Measurements from ENCODE around the gene LILRA5. TPM values are rescaled to one million over a fixed set of nuclear protein-coding genes. Genes with fewer than 3 reads are reported as not detected.
"Not testable (repeated sequence)": the region's sequence is repeated elsewhere in the genome, so short reads cannot be mapped to it uniquely, and the experiment has no call there.

The LILRA5 gene
- polyA plus RNA-seq, 3 donors, result 0.23 to 0.62 (median 0.31) TPM

GRCh38 chr19:54335164-54335563 lies 22.2 kb upstream of the LILRA5 start:
- no peak for DNase-seq (ENCODE audit: low read depth in 3 of 3, low spot score in 2 of 3)

- no peak for DNase-seq (ENCODE audit: low read depth in 3 of 3, low spot score in 2 of 3)
Observed at GRCh38 chr19:54333586-54334298, 20.8 kb upstream of the LILRA5 start.

- DNase-seq (ENCODE audit: low read depth in 3 of 3, low spot score in 2 of 3), result no peak
Observed at GRCh38 chr19:54332149-54332548, 19.2 kb upstream of the LILRA5 start.

- no peak for DNase-seq (ENCODE audit: low read depth in 3 of 3, low spot score in 2 of 3)
Observed at GRCh38 chr19:54331626-54332025, 18.7 kb upstream of the LILRA5 start.

GRCh38 chr19:54329476-54330165 lies 16.7 kb upstream of the LILRA5 start:
- no peak for DNase-seq (ENCODE audit: low read depth in 3 of 3, low spot score in 2 of 3)

GRCh38 chr19:54328781-54329180 lies 15.8 kb upstream of the LILRA5 start:
- DNase-seq (ENCODE audit: low read depth in 3 of 3, low spot score in 2 of 3), result not testable (repeated sequence)

- DNase-seq (ENCODE audit: low read depth in 3 of 3, low spot score in 2 of 3), result no peak
Observed at GRCh38 chr19:54325631-54326030, 12.7 kb upstream of the LILRA5 start.

GRCh38 chr19:54325194-54325621 lies 12.2 kb upstream of the LILRA5 start:
- DNase-seq (ENCODE audit: low read depth in 3 of 3, low spot score in 2 of 3), result peak in 2 of 3 donors; percentile 13 to 29

- DNase-seq (ENCODE audit: low read depth in 3 of 3, low spot score in 2 of 3), result no peak
Observed at GRCh38 chr19:54324071-54324470, 11.1 kb upstream of the LILRA5 start.

- not testable (repeated sequence) for DNase-seq (ENCODE audit: low read depth in 3 of 3, low spot score in 2 of 3)
Observed at GRCh38 chr19:54322934-54323333, 10.0 kb upstream of the LILRA5 start.

- DNase-seq (ENCODE audit: low read depth in 3 of 3, low spot score in 2 of 3), result not testable (repeated sequence)
Observed at GRCh38 chr19:54322295-54322694, 9.3 kb upstream of the LILRA5 start.

GRCh38 chr19:54319892-54320670 lies 7.1 kb upstream of the LILRA5 start:
- DNase-seq (ENCODE audit: low read depth in 3 of 3, low spot score in 2 of 3), result no peak

- no peak for DNase-seq (ENCODE audit: low read depth in 3 of 3, low spot score in 2 of 3)
Observed at GRCh38 chr19:54319049-54319448, 6.1 kb upstream of the LILRA5 start.

GRCh38 chr19:54317965-54318240 lies 4.9 kb upstream of the LILRA5 start:
- no peak for DNase-seq (ENCODE audit: low read depth in 3 of 3, low spot score in 2 of 3)

- DNase-seq (ENCODE audit: low read depth in 3 of 3, low spot score in 2 of 3), result no peak
Observed at GRCh38 chr19:54317108-54317964, 4.4 kb upstream of the LILRA5 start.

GRCh38 chr19:54316746-54317107 lies 3.8 kb upstream of the LILRA5 start:
- no peak for DNase-seq (ENCODE audit: low read depth in 3 of 3, low spot score in 2 of 3)

- DNase-seq (ENCODE audit: low read depth in 3 of 3, low spot score in 2 of 3), result no peak
Observed at GRCh38 chr19:54315956-54316355, 3.0 kb upstream of the LILRA5 start.

- DNase-seq (ENCODE audit: low read depth in 3 of 3, low spot score in 2 of 3), result no peak
Observed at GRCh38 chr19:54312011-54312410, 955 bp downstream of the LILRA5 start.

GRCh38 chr19:54311486-54311885 lies 1.5 kb downstream of the LILRA5 start:
- DNase-seq (ENCODE audit: low read depth in 3 of 3, low spot score in 2 of 3), result no peak

- DNase-seq (ENCODE audit: low read depth in 3 of 3, low spot score in 2 of 3), result no peak
Observed at GRCh38 chr19:54310543-54310942, 2.4 kb downstream of the LILRA5 start.

GRCh38 chr19:54309811-54310210 lies 3.2 kb downstream of the LILRA5 start:
- no peak for DNase-seq (ENCODE audit: low read depth in 3 of 3, low spot score in 2 of 3)
